GM18511 (cell line): ENCODE data around the gene AP4M1.
A peak's percentile ranks its signal among the peaks of the same experiment; 100 is the strongest.

Experiments
- ATAC-seq: cut with Tn5 transposase; IDR thresholded peaks from one replicate; pipeline ENCODE4 v1.9.1; 2021; ENCODE audit warnings: mild to moderate bottlenecking, moderate library complexity; ENCODE audit not compliant: unreplicated experiment

Gene AP4M1, protein sequence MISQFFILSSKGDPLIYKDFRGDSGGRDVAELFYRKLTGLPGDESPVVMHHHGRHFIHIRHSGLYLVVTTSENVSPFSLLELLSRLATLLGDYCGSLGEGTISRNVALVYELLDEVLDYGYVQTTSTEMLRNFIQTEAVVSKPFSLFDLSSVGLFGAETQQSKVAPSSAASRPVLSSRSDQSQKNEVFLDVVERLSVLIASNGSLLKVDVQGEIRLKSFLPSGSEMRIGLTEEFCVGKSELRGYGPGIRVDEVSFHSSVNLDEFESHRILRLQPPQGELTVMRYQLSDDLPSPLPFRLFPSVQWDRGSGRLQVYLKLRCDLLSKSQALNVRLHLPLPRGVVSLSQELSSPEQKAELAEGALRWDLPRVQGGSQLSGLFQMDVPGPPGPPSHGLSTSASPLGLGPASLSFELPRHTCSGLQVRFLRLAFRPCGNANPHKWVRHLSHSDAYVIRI

DNA sequence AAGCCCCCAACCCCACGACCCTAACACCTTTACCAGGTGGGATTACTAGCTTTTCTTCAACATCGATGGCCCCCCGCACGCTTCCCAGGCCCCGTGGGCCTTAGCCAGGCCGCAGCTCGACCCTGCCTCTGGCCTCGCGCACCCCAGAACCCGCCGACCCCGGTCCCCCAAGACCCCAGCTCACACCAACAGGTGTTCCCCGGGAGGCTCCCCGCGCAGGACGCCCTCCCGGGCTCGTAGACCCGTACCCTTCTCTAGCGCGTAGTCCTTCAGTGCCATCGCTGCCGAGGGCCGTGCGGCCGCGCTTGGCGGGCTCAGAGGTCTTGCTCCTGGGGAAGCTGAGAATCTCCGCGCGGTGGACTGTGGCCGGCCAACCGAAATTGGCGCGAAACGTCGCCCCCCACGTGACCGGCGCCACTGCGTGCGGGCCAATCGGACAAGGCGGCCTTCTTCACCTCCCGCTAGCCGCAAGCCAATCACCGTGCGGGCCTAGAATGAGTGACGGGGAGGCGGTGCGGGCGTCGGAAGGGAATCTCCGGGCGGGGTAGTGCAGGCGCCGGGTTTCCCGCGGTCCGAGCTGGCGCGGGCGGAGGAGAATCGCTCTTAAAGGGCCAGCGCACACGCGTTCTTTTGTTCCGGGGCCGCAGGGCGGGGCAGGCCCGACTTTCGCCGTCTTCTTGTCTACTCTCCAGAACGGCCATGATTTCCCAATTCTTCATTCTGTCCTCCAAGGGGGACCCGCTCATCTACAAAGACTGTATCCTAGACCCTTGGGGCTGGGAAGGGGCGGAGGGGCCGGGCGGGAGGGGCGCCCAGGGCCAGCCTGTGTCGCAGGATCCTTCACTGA, at the start of gene AP4M1, which contains the start of gene MCM7:
Gene AP4M1, plus strand, starts transcription at position 628 of the 847 bp plus-strand sequence. Its CDS starts 72 bp downstream, at position 700.
Gene MCM7, minus strand, starts transcription at position 382 of the 847 bp plus-strand sequence. Its CDS starts 103 bp downstream, at position 279.
- ATAC-seq = peak; percentile 89

DNA sequence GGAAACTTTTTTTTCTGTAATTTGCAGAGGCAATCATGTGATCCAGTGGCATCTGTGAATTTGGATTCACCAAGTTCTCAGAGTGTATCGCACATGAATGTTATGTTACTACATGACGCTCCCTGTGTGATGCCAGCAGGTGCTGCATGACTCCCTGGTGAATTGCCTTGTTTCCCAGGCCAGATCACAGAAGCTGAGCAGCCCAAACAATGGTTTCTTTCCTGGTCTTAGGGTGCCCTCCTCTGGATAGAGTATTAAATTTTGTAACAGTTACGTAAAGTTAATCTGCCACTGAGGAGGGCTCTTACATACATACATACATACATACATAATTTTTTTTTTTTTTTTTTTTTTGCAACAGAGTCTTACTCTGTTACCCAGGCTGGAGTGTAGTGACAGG, 48.2 kb upstream of the AP4M1 start:
- ATAC-seq = no peak

DNA sequence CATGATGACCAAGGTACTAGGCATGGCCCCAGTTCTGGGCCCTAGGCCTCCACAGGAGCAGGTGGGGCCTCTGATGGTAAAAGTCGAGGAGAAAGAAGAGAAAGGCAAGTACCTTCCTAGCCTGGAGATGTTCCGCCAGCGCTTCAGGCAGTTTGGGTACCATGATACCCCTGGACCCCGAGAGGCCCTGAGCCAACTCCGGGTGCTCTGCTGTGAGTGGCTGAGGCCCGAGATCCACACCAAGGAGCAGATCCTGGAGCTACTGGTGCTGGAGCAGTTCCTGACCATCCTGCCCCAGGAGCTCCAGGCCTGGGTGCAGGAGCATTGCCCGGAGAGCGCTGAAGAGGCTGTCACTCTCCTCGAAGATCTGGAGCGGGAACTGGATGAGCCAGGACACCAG, 44.4 kb upstream of the AP4M1 start:
- no peak for ATAC-seq

DNA sequence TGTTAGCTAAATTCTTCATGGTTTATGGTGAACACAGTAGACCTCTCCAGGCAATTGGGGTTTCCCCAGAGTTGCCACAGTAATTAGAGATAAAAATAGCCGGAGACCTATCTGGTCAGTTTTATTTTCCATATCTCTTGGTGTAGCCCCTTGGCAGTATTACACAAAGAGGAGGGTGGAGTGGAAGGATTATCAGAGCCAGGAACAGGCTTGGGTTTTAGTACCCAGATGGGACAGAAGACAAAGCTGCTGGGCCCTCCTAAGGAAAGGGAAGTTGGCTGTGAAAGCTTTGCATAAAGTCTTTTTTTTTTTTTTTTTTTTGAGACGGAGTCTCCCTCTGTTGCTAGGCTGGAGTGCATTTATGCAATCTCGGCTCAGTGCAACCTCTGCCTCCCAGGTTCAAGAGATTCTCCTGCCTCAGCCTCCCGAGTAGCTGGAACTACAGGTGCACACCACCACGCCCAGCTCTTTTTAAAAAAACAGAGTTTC, 42.1 kb upstream of the AP4M1 start:
- no peak for ATAC-seq

DNA sequence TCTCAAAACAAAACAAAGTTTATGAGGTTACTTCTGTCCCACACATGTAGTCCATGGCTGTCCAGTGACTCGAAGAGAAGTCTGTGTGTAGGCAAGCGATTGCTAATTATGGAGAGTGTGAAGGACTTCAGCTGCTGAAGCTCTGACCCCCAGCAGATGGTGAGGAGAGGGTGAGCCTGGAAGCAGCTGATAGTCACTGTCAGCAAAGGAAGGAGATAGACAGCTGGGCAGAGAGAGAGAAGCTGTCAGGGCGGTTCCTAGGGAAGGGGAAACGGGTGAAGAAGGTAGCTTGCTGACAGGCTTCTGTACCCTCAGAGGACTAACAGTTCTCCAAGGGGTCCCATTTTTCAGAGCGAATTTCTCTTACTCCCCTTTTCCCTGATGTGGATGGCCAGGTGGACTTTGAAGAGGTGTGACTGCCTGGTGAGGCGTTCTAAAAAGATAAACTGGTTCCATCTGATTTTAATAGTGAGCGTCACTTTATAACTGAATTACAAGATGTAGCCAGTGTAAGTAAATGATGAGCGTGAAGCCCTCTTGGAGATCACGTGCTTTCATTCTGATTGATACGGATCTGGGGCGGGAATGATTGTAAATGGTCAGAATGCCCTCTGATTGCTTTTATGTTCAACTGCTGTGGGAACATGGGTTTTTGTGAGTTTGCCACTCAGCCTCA, 39.8 kb upstream of the AP4M1 start:
- no peak for ATAC-seq

DNA sequence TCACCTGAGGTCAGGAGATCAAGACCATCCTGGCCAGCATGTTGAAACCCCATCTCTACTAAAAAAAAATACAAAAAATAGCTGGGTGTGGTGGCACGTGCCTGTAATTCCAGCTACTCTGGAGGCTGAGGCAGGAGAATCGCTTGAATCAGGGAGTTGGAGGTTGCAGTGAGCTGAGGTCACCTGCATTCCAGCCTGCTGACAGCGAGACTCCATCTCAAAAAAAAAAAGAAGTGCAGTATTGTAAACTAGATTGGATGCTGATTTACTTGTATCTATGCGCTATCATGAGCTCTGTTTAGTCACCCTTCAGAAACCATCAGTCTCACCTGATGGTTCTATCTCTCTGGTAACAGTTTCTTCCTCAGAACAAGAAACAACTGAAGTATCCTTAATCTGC, 38.1 kb upstream of the AP4M1 start:
- no peak for ATAC-seq

DNA sequence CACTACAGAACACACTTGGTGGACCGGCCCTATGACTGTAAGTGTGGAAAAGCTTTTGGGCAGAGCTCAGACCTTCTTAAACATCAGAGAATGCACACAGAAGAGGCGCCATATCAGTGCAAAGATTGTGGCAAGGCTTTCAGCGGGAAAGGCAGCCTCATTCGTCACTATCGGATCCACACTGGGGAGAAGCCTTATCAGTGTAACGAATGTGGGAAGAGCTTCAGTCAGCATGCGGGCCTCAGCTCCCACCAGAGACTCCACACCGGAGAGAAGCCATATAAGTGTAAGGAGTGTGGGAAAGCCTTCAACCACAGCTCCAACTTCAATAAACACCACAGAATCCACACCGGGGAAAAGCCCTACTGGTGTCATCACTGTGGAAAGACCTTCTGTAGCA, 37.3 kb upstream of the AP4M1 start:
- ATAC-seq = no peak

DNA sequence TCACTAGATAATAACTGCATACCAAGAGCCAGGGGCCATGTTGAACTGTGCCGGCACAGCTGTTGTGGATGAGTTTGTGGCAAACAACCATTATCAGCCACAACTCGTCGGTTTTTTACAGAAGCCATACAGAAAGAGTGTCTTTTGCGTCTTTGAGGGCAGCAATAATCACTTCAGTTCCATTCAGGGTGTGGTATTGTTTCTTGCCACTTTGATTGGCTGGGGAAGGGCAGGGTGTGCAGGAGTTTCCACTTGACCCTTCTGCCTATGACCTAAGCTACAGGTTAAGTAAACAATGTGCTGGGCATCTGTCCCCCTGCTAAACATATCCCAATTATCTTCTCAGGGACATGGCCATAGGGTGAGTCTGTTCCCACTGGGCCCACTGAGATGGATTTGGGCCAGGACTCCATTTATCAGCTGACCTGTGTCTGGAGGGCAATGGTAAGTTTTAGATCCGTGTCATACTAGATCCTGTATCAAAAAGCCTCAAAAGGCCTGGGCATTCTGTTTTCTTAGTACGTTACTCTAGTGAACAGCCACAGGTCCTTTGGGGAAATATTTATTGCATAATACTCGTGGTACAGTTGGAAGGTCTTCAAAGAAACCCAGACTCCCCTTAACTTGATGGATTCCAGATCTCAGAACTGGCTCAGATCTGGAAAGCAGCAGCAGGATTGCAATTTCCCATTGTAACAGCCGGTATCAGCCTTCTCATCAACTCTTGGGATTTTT, 35.8 kb upstream of the AP4M1 start:
- ATAC-seq = no peak

DNA sequence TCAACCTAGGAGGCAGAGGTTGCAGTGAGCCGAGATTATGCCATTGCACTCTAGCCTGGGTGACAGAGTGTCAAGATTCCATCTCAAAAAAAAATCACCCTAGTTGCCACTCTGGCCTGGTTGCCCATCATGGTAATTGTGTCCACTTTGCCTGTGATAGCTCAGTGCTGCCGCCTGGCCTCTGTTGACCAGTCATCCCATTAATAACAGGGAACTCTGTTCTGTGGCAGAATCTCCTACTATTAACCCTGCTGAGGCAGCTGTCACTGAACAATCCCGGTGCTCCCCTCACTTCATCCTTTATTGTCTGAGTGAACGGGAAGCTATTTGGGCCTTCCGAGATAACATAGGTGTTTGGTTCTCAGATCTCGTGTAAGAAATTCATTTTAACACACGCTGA, 34.5 kb upstream of the AP4M1 start:
- ATAC-seq = no peak

DNA sequence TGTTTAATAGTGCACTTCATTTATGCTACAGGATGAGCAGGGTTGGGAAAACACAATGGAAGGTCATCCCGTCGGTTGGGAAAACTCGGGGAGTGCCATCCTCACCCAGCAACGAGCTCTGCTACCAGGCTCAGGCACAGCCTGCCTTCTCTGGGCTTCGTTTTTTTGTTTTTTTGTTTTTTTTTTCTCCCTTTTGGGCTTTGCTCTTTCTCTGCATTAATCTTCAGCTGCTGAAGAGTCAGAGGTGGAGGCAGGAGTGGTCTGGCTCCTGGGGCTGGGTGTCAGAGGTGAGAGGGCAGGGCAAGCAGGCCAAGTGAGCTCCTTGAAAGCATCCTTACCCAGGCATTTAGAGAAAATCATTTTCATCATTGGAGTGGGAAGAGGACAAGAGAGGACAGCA, 31.5 kb upstream of the AP4M1 start:
- no peak for ATAC-seq

DNA sequence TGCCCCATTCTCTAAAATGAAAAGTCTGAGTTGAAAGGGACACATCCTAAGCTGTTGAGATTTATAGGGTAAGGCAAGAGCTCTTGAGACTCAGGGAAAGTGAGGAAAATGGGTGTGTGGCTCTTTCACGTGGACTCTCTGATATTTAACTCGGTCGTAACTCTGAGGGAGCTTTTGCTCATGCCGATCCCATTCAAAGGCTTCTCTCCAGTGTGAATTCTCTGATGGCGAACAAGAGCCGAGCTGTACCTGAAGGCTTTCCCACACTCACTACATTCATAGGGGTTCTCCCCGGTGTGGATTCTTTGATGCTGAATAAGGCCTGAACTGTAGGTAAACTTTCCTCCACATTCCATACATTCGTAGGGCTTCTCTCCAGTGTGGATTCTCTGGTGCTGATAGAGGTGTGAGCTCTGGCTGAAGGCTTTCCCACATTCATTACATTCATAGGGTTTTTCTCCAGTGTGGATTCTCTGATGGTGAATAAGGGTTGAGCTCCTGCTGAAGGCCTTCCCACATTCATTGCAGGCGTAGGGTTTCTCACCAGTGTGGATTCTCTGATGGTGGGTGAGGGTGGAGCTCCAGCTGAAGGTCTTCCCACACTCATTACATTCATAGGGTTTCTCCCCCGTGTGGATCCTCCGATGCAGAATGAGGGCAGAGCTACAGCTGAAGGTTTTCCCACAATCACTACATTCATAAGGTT, 30.3 kb upstream of the AP4M1 start:
- ATAC-seq = no peak

DNA sequence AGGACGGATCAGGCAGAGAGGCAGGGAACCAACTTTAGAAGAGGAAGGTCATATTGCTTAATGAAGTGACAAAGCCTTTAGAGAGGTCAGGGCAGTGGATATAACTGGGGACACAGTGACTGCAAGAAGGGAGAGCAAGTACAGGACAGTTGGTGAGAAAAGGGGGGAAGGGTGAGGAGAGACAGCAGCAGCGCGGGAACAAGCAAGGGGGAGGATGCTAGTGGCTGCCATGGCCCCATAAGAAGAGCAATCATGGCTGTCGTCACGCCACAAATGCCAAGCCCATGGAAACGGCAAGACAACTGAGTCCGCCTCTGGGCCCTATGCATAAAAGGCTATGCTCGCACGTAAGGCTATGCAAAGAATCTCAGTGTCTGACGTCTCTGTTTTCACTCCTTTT, 29.0 kb upstream of the AP4M1 start:
- no peak for ATAC-seq

DNA sequence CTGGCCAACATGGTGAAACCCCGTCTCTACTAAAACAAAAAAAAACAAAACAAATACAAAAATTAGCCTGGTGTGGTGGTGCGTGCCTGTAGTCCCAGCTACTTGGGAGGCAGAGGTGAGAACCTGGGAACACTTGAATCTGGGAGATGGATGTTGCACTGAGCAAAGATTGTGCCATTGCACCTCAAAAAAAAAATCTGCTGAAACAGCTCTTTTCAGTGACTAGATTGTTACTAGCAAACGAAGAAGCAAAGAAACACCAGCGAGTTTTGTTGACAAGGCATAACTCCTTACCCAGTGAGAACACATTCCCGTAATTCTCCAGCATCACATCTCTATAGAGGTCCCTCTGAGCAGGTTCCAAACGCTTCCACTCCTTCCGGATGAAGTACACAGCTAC, 26.6 kb upstream of the AP4M1 start:
- ATAC-seq = no peak

DNA sequence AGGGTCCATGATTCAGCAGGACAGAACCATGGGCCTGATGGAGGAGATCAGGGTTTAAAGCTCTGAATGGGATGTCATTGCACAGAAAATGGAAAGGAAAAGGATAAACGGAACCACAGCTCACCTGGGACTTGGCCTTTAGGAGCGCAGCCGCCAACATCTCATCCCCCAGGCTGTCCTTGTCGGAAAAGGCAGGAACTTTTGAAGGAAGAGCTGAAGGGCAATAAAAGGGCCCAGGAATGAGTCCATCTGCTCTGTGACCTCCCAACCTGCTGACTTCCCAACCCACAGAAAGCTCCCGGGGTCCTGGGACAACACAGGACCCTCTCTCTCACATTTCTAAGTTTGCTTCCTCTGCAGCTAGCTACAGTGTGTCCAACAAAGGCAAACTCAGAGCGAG, 26.0 kb upstream of the AP4M1 start:
- ATAC-seq = no peak

DNA sequence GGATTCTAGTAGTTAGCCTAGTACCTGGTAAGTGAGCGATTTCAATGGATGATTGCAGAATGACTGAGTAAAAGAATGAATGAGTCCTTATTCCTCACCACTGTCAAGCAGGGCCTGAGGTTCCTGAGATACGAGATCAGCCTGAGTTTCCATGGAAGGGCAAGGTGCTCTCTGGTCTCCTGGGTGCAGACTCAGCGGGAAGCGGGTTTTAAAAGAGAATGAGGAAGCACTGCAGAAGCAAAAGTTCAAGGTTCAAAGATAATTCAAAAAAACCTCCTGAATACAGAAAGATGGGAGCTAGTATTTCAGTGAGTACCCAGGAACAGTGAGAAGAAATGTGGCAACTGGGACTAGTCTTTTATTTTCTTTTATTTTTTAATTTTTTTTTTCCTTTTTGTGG, 24.2 kb upstream of the AP4M1 start:
- ATAC-seq = no peak

DNA sequence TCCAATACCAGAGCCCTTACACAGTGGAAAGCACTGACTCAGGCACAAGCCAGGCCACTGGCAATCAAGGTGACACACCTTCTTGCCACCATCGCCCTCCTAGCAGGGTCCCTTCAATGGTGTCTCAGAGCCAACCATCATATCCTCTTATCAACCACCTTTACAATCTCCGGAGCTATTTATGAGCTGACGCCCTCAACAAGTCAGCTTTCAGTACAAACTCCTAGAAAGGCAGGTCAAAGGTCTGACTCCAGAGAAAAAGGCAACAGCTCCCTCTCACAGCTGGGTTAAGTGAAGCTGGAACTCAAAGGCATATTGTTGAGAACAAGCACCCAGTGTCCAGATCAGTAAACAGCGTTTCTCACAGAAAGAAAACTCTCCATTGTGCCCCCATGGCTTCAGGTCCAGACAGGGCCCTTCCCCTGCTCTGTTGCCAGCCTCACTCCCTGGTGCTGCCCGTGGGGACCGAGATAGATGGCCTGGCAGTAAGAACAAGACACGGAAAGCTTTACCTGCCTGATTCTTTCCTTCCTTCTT, 22.4 kb upstream of the AP4M1 start:
- no peak for ATAC-seq

DNA sequence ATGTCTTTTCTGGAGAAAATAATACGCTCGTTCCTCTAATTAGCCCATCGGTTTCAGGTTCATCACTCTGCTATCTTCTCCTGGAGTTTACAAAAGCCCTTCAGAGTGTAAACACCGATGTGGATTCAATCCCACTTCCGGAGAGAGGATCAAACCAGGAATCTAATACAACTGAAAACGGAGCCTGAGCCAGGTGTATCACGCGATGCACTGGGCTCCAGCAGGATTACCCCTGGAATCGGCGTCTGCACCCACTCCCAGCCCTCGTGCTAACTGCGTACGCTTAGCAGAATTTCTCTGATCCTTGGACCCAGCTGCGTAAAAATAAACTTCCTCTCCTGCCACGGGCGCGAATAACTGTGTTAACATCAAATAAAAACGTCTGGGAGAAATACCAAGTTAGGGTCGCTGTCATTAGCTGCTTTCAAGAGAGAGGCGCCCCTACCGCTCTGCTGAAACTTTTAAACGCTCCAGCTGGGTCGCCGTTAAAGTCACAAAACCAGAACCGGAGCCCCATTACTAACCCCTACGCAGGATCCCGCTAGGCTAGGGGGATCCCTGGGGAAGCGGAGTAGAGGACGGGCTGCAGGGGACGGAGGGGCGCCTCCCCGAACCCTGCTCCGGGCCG, 20.4 kb upstream of the AP4M1 start:
- no peak for ATAC-seq

DNA sequence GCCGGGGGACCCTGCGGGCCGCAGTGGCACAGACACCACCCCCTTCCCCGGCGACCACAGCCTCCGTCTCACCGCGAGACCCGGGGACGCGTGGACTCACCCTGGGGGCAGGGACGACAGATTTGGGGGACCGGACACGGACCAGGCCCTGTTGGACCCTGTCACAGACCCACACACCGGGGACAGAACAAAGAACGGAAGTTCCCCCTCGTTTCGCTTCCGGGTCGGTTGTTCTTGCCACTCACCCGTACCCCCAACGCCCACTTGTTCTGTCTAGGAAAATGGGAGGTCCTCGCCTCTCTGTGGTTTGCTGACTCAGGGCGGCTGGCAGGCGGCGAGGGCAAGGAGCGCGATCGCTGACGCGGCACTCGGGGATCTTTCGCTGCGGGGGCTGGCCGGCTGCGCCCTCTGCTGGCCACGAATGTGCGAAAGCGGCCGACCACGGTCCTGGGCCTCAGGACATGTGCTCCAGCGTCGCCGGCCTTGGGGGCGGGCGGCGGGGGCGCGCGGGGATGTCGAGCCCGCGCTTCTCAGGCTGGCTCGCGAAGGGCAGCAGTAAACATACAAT, 19.8 kb upstream of the AP4M1 start, which contains the start of gene ZNF3:
Gene ZNF3, minus strand, starts transcription at position 189 of the 568 bp plus-strand sequence. CDS start 4,366 bp downstream, outside the sequence.
- ATAC-seq = peak; percentile 87

DNA sequence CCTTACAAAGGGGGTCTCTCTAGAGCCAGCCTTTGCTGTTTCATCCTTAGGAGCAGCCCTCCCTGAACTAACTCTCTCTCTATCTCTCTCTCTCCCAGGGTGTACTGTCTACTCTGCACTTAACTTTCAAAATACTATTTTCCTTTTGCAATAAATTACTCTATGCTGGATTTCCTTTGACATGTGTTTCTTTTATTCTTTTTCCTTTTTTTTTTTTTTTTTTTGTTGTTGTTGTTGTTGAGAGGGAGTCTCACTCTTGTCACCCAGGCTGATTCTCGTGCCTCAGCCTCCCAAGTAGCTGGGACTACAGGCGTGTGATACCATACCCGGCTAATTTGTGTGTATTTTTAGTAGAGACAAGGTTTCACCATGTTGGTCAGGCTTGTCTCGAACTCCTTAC, 18.5 kb upstream of the AP4M1 start:
- no peak for ATAC-seq
